Spleen (tissue), 7 donors: ENCODE results near the gene ZNF385A.

Experiments
- CTCF ChIP-seq, 11 experiments: fragments of 200-600 bp in 7 of 11; fragments of 450-650 bp in 4 of 11; sonication (generic) in 4 of 11; IDR thresholded peaks in 8 of 11; conservative IDR thresholded peaks in 3 of 11; 1 replicate in 7 of 11; 2 replicates in 4 of 11; pipeline versions ENCODE4 v1.4.0 to v1.8.0; 2016 to 2021; ENCODE audit warnings: antibody characterized with exemption in 11 of 11, inconsistent platforms in 4 of 11, mild to moderate bottlenecking in 1 of 11
- POLR2A ChIP-seq, 3 donors: fragments of 450-650 bp; IDR thresholded peaks; one replicate each; pipeline ENCODE4 v1.5.1; 2017; ENCODE audit warnings: antibody characterized with exemption in 3 of 3, mild to moderate bottlenecking in 1 of 3
- POLR2AphosphoS5 ChIP-seq, 3 donors: sonication (generic); formaldehyde crosslinking; IDR thresholded peaks; one replicate each; pipeline ENCODE4 v1.5.1; 2017; ENCODE audit warnings: antibody characterized with exemption in 3 of 3
- donor health status: DM: no; HTN: no; CAD: no; lungs with moderate emphysema.
- donor health status: DM: no; HTN: no; CAD: no.
- donor health status: DM: no; HTN: no; CAD: no.

- TF ChIP-seq POLR2A (IDR thresholded peaks at IDR 0.05) = no peak
- peak in 1 of 11 experiments; percentile 14 for TF ChIP-seq CTCF (IDR thresholded peaks at IDR 0.05 in 8 of 11, conservative IDR thresholded peaks at IDR 0.05 in 3 of 11)
- TF ChIP-seq POLR2AphosphoS5 (IDR thresholded peaks at IDR 0.05) = no peak
These were observed 13.0 kb downstream of the ZNF385A start for GRCh38 chr12:54371328-54372112.
